K562 (cell line): ENCODE results near the gene BDH1. TPM values are rescaled to one million over a fixed set of nuclear protein-coding genes. Genes with fewer than 3 reads are reported as not detected.

Source experiments
- ATF1 ChIP-seq, 2 experiments: fragments of 450-650 bp in 1 of 2; IDR thresholded peaks; 2 replicates each; pipeline ENCODE4 v1.6.1; 2016; ENCODE audit warnings: missing compliant biosample characterization in 1 of 2, missing genetic modification characterization in 1 of 2
- BRD9 ChIP-seq: fragments of 450-650 bp; IDR thresholded peaks from 2 replicates; pipeline ENCODE4 v1.6.1; 2018; ENCODE audit warnings: low read depth; ENCODE audit not compliant: partially characterized antibody
- CBX2 ChIP-seq: fragments of 200-600 bp; sonication (generic); IDR thresholded peaks from one replicate; pipeline ENCODE4 v1.6.1; 2012; ENCODE audit warnings: mild to moderate bottlenecking, low read length, inconsistent platforms; ENCODE audit not compliant: insufficient read depth, poor library complexity, severe bottlenecking
- DIDO1 ChIP-seq: fragments of 450-650 bp; IDR thresholded peaks from 2 replicates; pipeline ENCODE4 v1.6.1; 2016; ENCODE audit warnings: low read depth, missing biosample characterization, missing genetic modification characterization
- ELF1 ChIP-seq: fragments of 200-800 bp; sonication (Bioruptor generic); IDR thresholded peaks from 2 replicates; pipeline ENCODE4 v1.6.1; 2016; ENCODE audit warnings: missing genetic modification characterization, missing compliant biosample characterization
- GATAD2A ChIP-seq: fragments of 450-650 bp; IDR thresholded peaks from 2 replicates; pipeline ENCODE4 v1.6.1; 2017
- HOXB6 ChIP-seq: fragments of 250-450 bp; sonication (Bioruptor Pico); IDR thresholded peaks from 2 replicates; pipeline ENCODE4 v1.5.1; 2022; ENCODE audit warnings: mild to moderate bottlenecking, borderline replicate concordance
- JUN ChIP-seq, 2 experiments: sonication (generic) in 1 of 2; formaldehyde crosslinking in 1 of 2; IDR thresholded peaks; 2 replicates each; pipeline versions ENCODE4 v1.6.1 to v1.8.0; 2012 to 2022; ENCODE audit warnings: borderline replicate concordance in 2 of 2, mild to moderate bottlenecking in 2 of 2, improper control_type of control experiment in 1 of 2, low read depth in 1 of 2, low read length in 1 of 2, missing genetic modification reagents in 1 of 2
- L3MBTL2 ChIP-seq: fragments of 450-650 bp; IDR thresholded peaks from 2 replicates; pipeline ENCODE4 v1.6.1; 2016; ENCODE audit warnings: mild to moderate bottlenecking, moderate library complexity
- MAFK ChIP-seq: IDR thresholded peaks from 2 replicates; pipeline ENCODE4 v1.6.1; 2011; ENCODE audit warnings: low read length, improper control_type of control experiment
- MTA2 ChIP-seq: fragments of 450-650 bp; IDR thresholded peaks from 2 replicates; pipeline ENCODE4 v1.6.1; 2016; ENCODE audit warnings: low read depth
- POLR3G ChIP-seq: IDR thresholded peaks from 2 replicates; pipeline ENCODE4 v1.6.1; 2011; ENCODE audit not compliant: insufficient read length, insufficient replicate concordance; ENCODE audit errors: extremely low read depth
- RB1 ChIP-seq: fragments of 450-650 bp; IDR thresholded peaks from 2 replicates; pipeline ENCODE4 v1.6.1; 2017; ENCODE audit warnings: low read depth, mild to moderate bottlenecking
- SREBF1 ChIP-seq: fragments of 150-350 bp; IDR thresholded peaks from 2 replicates; pipeline ENCODE4 v1.6.1; 2014; ENCODE audit warnings: antibody characterized with exemption, low read depth, low read length, borderline replicate concordance
- TAF7 ChIP-seq: fragments of 450-650 bp; IDR thresholded peaks from 2 replicates; pipeline ENCODE4 v1.6.1; 2016; ENCODE audit warnings: missing genetic modification characterization, missing compliant biosample characterization
- TCF7 ChIP-seq: sonication (generic); IDR thresholded peaks from 2 replicates; pipeline ENCODE4 v1.6.1; 2016; ENCODE audit warnings: antibody characterized with exemption, borderline replicate concordance
- ZNF140 ChIP-seq: fragments of 250-450 bp; sonication (Bioruptor Pico); IDR thresholded peaks from 2 replicates; pipeline ENCODE4 v1.8.0; 2021; ENCODE audit warnings: moderate library complexity, mild to moderate bottlenecking, inconsistent platforms
- ZNF146 ChIP-seq: IDR thresholded peaks from one replicate; pipeline ENCODE4 v1.6.1; 2018; ENCODE audit warnings: missing compliant biosample characterization; ENCODE audit not compliant: unreplicated experiment
- ZNF23 ChIP-seq: fragments of 250-450 bp; sonication (Bioruptor Pico); IDR thresholded peaks from 2 replicates; pipeline ENCODE4 v1.4.0; 2020; ENCODE audit warnings: mild to moderate bottlenecking
- ZNF274 ChIP-seq: IDR thresholded peaks from 2 replicates; pipeline ENCODE4 v1.6.1; 2011; ENCODE audit warnings: low read depth, mild to moderate bottlenecking, low read length, moderate library complexity, borderline replicate concordance
- ZNF507 ChIP-seq: conservative IDR thresholded peaks from 2 replicates; pipeline ENCODE4 v1.6.1; 2017; ENCODE audit warnings: missing genetic modification characterization, missing compliant biosample characterization
- ZNF589 ChIP-seq: fragments of 200-800 bp; sonication (Bioruptor generic); IDR thresholded peaks from 2 replicates; pipeline ENCODE4 v1.6.1; 2016; ENCODE audit warnings: low read depth, missing genetic modification characterization, missing compliant biosample characterization
- polyA plus RNA-seq, 8 experiments: library from polyadenylated mRNA; depleted of rRNA in 4 of 8; stranded (reverse) in 5 of 8; unstranded in 3 of 8; fragments of >200 nt; fragmentation: Nextera tagmentation in 2 of 8; fragmentation: Illumina TruSeq in 1 of 8; extraction: Ambion mirVana in 2 of 8; extraction: Trizol in 1 of 8; gene quantifications; 2 replicates each; pipeline versions ENCODE4 v1.2.1 to v1.2.3, GENCODE V29; 2011 to 2014; ENCODE audit warnings: inconsistent platforms in 1 of 8, missing spikeins in 1 of 8
- total RNA-seq, 7 experiments: library from RNA; depleted of rRNA in 6 of 7; stranded (reverse); fragments of >200 nt in 6 of 7; fragmentation: Illumina TruSeq in 2 of 7; extraction: Trizol in 2 of 7; gene quantifications; 2 replicates each; pipeline versions ENCODE4 v1.2.1 to v1.2.3, GENCODE V29; 2011 to 2021; ENCODE audit warnings: low replicate concordance in 1 of 7
- TF ChIP-seq, protein P1 (sequence below): fragments of 450-650 bp; IDR thresholded peaks from 2 replicates; pipeline ENCODE4 v1.6.1; 2017; ENCODE audit warnings: mild to moderate bottlenecking, moderate library complexity
- TF ChIP-seq, protein P2 (sequence below): fragments of 450-650 bp; formaldehyde crosslinking; IDR thresholded peaks from 2 replicates; pipeline ENCODE4 v1.4.0; 2022; ENCODE audit warnings: missing genetic modification characterization
- TF ChIP-seq, protein P3 (sequence below): fragments of 250-450 bp; sonication (Bioruptor Pico); IDR thresholded peaks from 2 replicates; pipeline ENCODE4 v1.5.0; 2022; ENCODE audit warnings: mild to moderate bottlenecking

Gene BDH1
- total and polyA plus RNA-seq, 9 of the 15 experiments (the other 6 are each of a cell fraction or from before 2014, with no cell fraction given): 0.07 to 0.89 (median 0.12) TPM; not detected in 3

DNA sequence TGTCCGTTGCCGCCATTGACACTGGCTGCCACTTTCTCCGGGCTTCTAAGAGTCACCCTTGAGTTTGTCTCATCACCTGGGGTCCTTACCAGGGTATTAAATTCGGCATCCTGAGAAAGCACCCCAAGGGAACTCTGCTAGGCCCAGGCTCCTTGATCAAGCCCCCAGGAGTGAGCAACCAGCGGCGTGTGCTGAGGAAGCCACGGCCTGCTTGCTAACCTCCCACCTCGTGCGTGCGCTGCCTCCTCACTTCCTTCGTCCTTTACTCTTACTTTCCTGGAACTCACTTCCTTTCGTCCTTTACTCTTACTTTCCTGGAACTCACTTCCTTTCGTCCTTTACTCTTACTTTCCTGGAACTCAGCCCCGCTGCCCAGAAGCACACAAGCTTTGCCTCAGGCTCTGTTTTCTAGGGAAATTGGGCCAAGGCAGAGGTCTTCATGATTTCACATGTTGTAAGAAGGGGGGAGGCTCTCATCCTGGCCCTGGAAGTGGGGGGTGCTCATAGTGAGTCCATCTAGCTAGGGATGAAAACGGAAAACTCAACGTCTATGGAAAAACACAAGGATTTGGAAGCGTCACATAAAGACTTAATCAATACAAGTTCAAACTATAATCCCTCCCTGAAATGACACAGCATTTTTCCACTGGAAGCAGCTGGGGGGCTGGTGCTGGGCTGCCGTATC is 36.7 kb upstream of the BDH1 start (continued):
- TF ChIP-seq ELF1: no peak
- TF ChIP-seq MAFK: peak; percentile 87
- TF ChIP-seq DIDO1: no peak
- TF ChIP-seq, protein P1, sequence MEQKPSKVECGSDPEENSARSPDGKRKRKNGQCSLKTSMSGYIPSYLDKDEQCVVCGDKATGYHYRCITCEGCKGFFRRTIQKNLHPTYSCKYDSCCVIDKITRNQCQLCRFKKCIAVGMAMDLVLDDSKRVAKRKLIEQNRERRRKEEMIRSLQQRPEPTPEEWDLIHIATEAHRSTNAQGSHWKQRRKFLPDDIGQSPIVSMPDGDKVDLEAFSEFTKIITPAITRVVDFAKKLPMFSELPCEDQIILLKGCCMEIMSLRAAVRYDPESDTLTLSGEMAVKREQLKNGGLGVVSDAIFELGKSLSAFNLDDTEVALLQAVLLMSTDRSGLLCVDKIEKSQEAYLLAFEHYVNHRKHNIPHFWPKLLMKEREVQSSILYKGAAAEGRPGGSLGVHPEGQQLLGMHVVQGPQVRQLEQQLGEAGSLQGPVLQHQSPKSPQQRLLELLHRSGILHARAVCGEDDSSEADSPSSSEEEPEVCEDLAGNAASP: no peak
- TF ChIP-seq HOXB6 (CRISPR knock-in tag): no peak
- TF ChIP-seq, protein P2, sequence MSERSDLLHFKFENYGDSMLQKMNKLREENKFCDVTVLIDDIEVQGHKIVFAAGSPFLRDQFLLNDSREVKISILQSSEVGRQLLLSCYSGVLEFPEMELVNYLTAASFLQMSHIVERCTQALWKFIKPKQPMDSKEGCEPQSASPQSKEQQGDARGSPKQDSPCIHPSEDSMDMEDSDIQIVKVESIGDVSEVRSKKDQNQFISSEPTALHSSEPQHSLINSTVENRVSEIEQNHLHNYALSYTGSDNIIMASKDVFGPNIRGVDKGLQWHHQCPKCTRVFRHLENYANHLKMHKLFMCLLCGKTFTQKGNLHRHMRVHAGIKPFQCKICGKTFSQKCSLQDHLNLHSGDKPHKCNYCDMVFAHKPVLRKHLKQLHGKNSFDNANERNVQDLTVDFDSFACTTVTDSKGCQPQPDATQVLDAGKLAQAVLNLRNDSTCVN (CRISPR knock-in tag): no peak
- TF ChIP-seq ATF1 (CRISPR knock-in tag; IDR thresholded peaks at IDR 0.05): no peak
- 0 out of 2 replicates have a peak, but pooled peaks have one; percentile 33 for TF ChIP-seq ATF1 (tag; IDR thresholded peaks at IDR 0.05)
- TF ChIP-seq CBX2: no peak
- TF ChIP-seq L3MBTL2: peak; percentile 94
- peak; percentile 58 for TF ChIP-seq BRD9
- TF ChIP-seq GATAD2A: no peak; the same call in 1 of the 2 replicates
- 0 out of 2 replicates have a peak, but pooled peaks have one; percentile 9 for TF ChIP-seq ZNF140 (CRISPR knock-in tag)
- TF ChIP-seq SREBF1: no peak
- TF ChIP-seq, protein P3, sequence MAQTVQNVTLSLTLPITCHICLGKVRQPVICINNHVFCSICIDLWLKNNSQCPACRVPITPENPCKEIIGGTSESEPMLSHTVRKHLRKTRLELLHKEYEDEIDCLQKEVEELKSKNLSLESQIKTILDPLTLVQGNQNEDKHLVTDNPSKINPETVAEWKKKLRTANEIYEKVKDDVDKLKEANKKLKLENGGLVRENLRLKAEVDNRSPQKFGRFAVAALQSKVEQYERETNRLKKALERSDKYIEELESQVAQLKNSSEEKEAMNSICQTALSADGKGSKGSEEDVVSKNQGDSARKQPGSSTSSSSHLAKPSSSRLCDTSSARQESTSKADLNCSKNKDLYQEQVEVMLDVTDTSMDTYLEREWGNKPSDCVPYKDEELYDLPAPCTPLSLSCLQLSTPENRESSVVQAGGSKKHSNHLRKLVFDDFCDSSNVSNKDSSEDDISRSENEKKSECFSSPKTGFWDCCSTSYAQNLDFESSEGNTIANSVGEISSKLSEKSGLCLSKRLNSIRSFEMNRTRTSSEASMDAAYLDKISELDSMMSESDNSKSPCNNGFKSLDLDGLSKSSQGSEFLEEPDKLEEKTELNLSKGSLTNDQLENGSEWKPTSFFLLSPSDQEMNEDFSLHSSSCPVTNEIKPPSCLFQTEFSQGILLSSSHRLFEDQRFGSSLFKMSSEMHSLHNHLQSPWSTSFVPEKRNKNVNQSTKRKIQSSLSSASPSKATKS (CRISPR knock-in tag): no peak
- TF ChIP-seq RB1: no peak
- no peak for TF ChIP-seq TAF7 (tag)
- TF ChIP-seq POLR3G: no peak
- TF ChIP-seq ZNF589 (CRISPR knock-in tag): peak; percentile 86
- TF ChIP-seq ZNF274: no peak
- TF ChIP-seq ZNF507 (tag): no peak
- 0 out of 2 replicates have a peak, but pooled peaks have one; percentile 21 for TF ChIP-seq MTA2
- no peak for TF ChIP-seq TCF7
- no peak for TF ChIP-seq ZNF146 (CRISPR knock-in tag)
- no peak for TF ChIP-seq ZNF23 (CRISPR knock-in tag)
- TF ChIP-seq JUN (IDR thresholded peaks at IDR 0.05; ENCODE audit: borderline replicate concordance, low read depth, low read length): no peak
- TF ChIP-seq JUN (CRISPR knock-in tag; IDR thresholded peaks at IDR 0.05; ENCODE audit: borderline replicate concordance): 0 out of 2 replicates have a peak, but pooled peaks have one; percentile 13
